Jurkat, Clone E6-1 (cell line): Measurements from ENCODE around the gene ZNF814. TPM values are rescaled to one million over a fixed set of nuclear protein-coding genes. Genes with fewer than 3 reads are reported as not detected.
A peak's percentile ranks its signal among the peaks of the same experiment; 100 is the strongest.
"Not testable (repeated sequence)": the region's sequence is repeated elsewhere in the genome, so short reads cannot be mapped to it uniquely, and the experiment has no call there.

Experiments
- DNase-seq: peaks from one replicate; pipeline ENCODE4 v3.0.0-alpha.2; 2011; ENCODE audit warnings: low read depth, low spot score
- H3K4me3 ChIP-seq: 2 replicates; pipeline ENCODE4 v1.5.1; 2011; ENCODE audit warnings: mild to moderate bottlenecking, low read length, control low read depth, moderate library complexity
- polyA plus RNA-seq: library from polyadenylated mRNA; unstranded; fragments of >200 nt; gene quantifications from one replicate; pipeline ENCODE4 v1.2.1, GENCODE V29; 2012; ENCODE audit warnings: missing spikeins; ENCODE audit not compliant: insufficient read length, insufficient read depth

ZNF814 gene
- polyA plus RNA-seq = 8.7 TPM

DNA sequence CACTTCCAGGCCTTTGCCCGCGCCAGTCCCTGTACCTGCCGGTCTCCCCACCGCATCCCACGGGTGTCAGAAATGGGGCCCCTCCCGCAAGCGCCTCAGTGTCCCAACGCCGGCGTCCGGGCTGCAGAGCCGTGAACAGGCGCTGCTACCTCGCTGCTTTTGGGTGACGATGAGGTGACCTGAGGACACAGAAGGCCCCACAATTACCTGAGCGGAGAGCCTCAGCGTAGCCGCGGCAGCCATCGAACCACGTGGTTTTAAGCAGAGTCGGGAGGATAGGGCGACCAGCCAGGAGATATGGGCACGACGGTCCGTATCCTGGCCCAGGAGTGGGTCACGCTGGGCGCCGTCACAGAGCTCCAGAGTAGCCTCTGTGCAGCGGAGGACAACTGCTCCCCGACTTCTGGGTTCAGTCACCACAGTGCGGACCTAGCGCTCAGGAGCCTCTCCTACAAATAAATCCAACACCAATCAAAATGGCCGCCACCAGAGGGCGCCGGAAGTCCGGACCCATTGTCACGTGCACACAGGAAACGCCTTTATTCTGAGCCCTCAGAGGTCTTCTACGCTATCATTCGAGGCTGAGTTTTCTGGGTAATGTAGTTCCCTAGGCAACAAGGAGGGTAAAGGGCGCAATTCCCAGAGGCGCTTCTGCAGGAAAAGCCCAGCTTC is at the start of gene ZNF814:
Gene ZNF814, minus strand, starts transcription at position 478 of the 672 bp plus-strand sequence. Its CDS starts 235 bp downstream, at position 243.
- H3K4me3 ChIP-seq = no peak within 1 kb of the TSS

DNA sequence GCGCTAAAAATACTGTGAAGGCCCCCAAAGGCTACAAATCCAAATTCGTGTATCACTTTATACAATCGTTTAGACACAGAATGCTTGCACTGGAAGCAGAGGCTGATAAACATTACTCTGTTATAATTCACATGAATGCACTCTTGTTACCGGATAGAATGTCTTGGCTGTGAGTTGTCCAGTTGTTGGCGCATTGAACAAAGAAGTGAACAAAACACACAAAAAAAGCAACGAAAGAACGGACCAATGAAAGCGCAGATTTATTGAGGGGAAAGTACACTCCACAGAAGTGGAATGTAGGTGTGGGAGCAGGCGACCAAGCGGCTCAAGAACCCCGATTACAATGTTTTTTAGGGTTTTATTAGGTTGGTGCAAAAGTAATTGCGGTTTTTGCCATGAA is 46.9 kb upstream of the ZNF814 start:
- DNase-seq = no peak
- H3K4me3 ChIP-seq = no peak overlapping the region

More for the DNA sequence above, at the start of gene ZNF814:
- DNase-seq = no peak

- H3K4me3 ChIP-seq = no peak within 1 kb of the TSS
- no peak for DNase-seq
Observed at GRCh38 chr19:57934820-57935665, 46.2 kb upstream of the ZNF814 start, which contains the start of gene ZNF418. ZNF418 (minus strand) TSS chr19:57935402; CDS start chr19:57933822, 1,580 bp downstream.

- no peak for DNase-seq
- H3K4me3 ChIP-seq = no peak overlapping the region
Observed at GRCh38 chr19:57927587-57927986, 38.8 kb upstream of the ZNF814 start.

GRCh38 chr19:57916168-57916995 is 27.5 kb upstream of the ZNF814 start, which contains the start of gene ZNF417:
ZNF417 (minus strand) TSS chr19:57916592; CDS start chr19:57916411, 181 bp downstream.
- peak; percentile 94 for DNase-seq
- peak within 1 kb of the TSS; percentile 87 for H3K4me3 ChIP-seq

GRCh38 chr19:57914531-57914930 is 25.7 kb upstream of the ZNF814 start:
- no peak overlapping the region for H3K4me3 ChIP-seq

GRCh38 chr19:57907394-57907793 is 18.6 kb upstream of the ZNF814 start:
- no peak for DNase-seq
- H3K4me3 ChIP-seq = no peak overlapping the region

More at GRCh38 chr19:57914531-57914930, 25.7 kb upstream of the ZNF814 start:
- DNase-seq = no peak

GRCh38 chr19:57905258-57905657 is 16.4 kb upstream of the ZNF814 start:
- H3K4me3 ChIP-seq = no peak overlapping the region
- no peak for DNase-seq

- no peak overlapping the region for H3K4me3 ChIP-seq
Observed at GRCh38 chr19:57903618-57904184, 14.9 kb upstream of the ZNF814 start.

DNA sequence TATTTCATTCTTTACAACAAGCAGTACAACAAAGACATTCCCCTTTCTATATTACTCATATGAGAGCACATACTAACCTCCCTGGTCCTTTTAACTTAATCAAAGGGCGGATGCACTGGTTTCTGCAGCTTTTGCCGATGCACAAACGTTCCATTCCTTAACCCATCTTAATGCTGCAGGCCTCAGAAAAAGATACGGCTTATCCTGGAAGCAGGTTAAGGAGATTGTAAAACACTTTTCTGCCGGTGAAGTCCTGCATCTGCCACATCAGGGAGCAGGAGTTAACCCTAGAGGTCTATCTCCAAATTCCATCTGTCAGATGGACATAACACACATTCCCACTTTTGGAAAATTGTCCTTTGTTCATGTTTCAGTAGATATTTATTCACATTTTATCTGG is 11.5 kb upstream of the ZNF814 start:
- DNase-seq = no peak
- H3K4me3 ChIP-seq = no peak overlapping the region

More at GRCh38 chr19:57903618-57904184, 14.9 kb upstream of the ZNF814 start:
- no peak for DNase-seq

DNA sequence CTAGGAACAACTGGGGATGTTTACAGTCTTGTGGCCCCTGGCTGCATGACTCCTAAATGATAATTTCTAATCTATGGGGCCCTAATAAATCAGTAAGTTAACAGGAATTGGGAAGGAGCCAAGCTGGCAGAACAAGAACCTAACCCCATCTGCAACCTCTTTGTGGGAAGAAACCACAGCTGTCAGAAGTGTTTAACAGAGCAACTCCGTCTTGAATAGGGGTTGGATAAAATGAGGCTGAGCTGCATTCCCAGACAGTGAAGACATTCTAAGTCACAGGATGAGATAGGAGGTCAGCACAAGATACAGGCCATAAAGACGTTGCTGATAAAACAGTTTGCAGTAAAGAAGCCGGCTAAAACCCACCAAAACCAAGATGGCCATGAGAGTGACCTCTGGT is 1.9 kb upstream of the ZNF814 start:
- not testable (repeated sequence) for DNase-seq, H3K4me3 ChIP-seq

- no peak overlapping the region for H3K4me3 ChIP-seq
Observed at GRCh38 chr19:57888107-57888559, 704 bp downstream of the ZNF814 start.

DNA sequence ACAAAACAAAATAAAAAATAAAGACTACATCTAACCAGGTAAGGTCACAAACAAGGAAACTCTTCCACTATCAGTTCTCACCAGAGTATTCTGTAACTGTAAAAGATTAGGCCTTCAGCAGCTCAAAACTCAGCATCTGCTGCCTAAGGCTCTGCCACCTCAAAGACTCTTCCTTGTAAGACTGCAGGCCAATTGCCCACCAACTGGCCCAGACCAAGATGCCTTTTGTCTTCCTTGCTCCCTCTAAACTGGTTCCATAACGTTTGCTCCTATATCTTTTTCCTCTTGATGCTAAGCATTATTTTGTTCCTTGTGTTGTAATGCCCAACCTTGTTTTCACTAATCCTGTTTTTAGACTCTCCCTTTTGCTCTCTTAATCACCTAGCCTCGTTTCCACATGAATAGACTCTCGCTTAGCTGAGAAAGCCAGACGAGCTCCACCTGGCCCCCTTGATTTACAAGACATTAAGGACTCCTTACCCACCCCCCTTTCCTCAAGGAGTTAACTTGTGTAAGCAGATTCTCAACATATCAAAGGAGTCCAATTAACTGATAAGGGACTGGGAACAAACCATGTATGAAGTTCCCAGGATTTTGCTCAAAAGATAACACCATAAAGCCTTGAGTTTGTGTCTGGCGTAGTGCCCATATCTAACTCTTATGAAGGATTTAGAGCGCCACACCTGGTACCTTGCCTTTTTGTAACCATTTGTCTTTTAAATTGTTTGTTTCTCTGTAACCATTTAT is 1.5 kb downstream of the ZNF814 start:
- H3K4me3 ChIP-seq = no peak overlapping the region
- no peak for DNase-seq

More at GRCh38 chr19:57888107-57888559, 704 bp downstream of the ZNF814 start:
- no peak for DNase-seq

- no peak for DNase-seq
- H3K4me3 ChIP-seq = no peak overlapping the region
Observed at GRCh38 chr19:57886046-57886445, 2.8 kb downstream of the ZNF814 start.

DNA sequence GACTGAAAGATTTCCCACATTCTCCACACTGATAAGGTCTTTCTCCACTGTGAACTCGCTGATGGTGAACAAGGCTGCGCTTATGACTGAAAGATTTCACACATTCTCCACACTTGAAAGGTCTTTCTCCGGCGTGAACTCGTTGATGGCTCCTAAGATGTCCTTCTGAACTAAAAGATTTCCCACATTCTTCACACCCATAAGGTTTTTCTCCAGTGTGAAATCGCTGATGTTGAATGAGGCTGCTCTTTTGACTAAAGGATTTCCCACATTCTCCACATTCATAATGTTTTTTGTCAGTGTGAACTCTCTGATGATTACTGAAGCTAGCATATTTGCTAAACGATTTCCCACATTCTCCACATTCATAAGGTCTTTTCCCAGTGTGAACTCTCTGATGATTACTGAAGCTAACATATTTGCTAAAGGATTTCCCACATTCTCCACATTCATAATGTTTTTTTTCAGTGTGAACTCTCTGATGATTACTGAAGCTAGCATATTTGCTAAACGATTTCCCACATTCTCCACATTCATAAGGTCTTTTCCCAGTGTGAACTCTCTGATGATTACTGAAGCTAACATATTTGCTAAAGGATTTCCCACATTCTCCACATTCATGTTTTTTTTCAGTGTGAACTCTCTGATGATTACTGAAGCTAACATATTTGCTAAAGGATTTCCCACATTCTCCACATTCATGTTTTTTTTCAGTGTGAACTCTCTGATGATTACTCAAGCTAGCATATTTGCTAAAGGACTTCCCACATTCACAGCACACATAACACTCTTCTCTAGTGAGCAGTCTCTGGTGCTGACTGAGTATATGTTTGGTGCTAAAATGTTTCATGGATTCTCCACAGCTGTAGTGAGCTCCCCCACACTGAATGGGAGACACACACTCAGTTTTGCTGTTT is 14.7 kb downstream of the ZNF814 start:
- H3K4me3 ChIP-seq, DNase-seq: not testable (repeated sequence)

GRCh38 chr19:57872450-57872849 is 16.4 kb downstream of the ZNF814 start:
- no peak for DNase-seq

DNA sequence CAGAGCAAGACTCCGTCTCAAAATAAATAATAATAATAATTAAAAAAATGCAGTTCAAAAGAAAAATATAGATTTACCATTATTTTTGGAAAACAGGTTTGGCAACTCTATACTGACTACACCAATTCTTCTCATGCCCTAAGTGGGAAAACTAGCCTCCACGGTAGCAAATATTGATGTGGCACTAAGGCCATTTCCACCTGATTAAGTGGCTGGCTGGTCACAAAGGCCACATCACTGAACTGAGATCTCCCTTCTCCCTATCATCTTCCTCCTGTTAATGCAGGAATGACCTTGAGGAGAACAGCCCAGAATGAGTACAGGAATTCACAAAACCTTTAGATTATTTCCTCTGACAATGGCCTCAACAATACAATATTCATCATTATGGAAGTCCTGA is 18.6 kb downstream of the ZNF814 start:
- H3K4me3 ChIP-seq = no peak overlapping the region

More at GRCh38 chr19:57872450-57872849, 16.4 kb downstream of the ZNF814 start:
- H3K4me3 ChIP-seq = no peak overlapping the region

More for the DNA sequence above, 18.6 kb downstream of the ZNF814 start:
- DNase-seq = no peak
